CD4-positive, alpha-beta T cell (primary cell): Measurements from ENCODE around the gene RALGAPA1. TPM values are rescaled to one million over a fixed set of nuclear protein-coding genes. Genes with fewer than 3 reads are reported as not detected.

Source experiments
- ATAC-seq: fragments of 200-7000 bp; cut with Tn5 transposase; one replicate; pipeline ENCODE4 v1.10.0; 2022; ENCODE audit warnings: mild to moderate bottlenecking; ENCODE audit not compliant: poor library complexity
- CTCF ChIA-PET: fragments of 350-600 bp; sonication (Branson Sonifier 250); formaldehyde crosslinking; loops from one replicate; lab custom pipeline; 2021; ENCODE audit warnings: antibody characterized with exemption, inconsistent platforms; lab: Charles Lee
- POLR2A ChIA-PET: fragments of 350-600 bp; sonication (Branson Sonifier 250); formaldehyde crosslinking; loops from one replicate; lab custom pipeline; 2021; ENCODE audit warnings: antibody characterized with exemption, inconsistent platforms; lab: Charles Lee
- DNase-seq, 14 experiments: peaks; one replicate each; pipeline ENCODE4 v3.0.0-alpha.2; 2013 to 2020; ENCODE audit warnings: mixed read lengths in 2 of 14
- H3K27ac ChIP-seq, 2 donors: one replicate each; pipeline versions ENCODE4 v1.5.1 to v1.7.0; 2013; ENCODE audit warnings: low read length in 2 of 2, low read depth in 1 of 2, mild to moderate bottlenecking in 1 of 2
- H3K27me3 ChIP-seq, 2 experiments: 1 replicate in 1 of 2; 2 replicates in 1 of 2; pipeline versions ENCODE4 v1.6.1 to v1.7.0; 2013; ENCODE audit warnings: low read length in 2 of 2, control low read depth in 1 of 2, mild to moderate bottlenecking in 1 of 2, moderate library complexity in 1 of 2; ENCODE audit not compliant: insufficient read depth in 2 of 2, control insufficient read depth in 1 of 2
- H3K36me3 ChIP-seq: one replicate; pipeline ENCODE4 v1.6.1; 2013; ENCODE audit warnings: low read length, control low read depth; ENCODE audit not compliant: insufficient read depth
- H3K4me1 ChIP-seq: one replicate; pipeline ENCODE4 v1.6.1; 2013; ENCODE audit warnings: low read length, control low read depth; ENCODE audit not compliant: insufficient read depth
- H3K4me3 ChIP-seq: one replicate; pipeline ENCODE4 v1.5.1; 2013; ENCODE audit warnings: mild to moderate bottlenecking, low read length, moderate library complexity
- H3K9me3 ChIP-seq, 2 experiments: 1 replicate in 1 of 2; 2 replicates in 1 of 2; pipeline versions ENCODE4 v1.6.1 to v1.7.0; 2013; ENCODE audit warnings: low read length in 2 of 2, mild to moderate bottlenecking in 2 of 2, control low read depth in 1 of 2, moderate library complexity in 1 of 2; ENCODE audit not compliant: control insufficient read depth in 1 of 2, insufficient read depth in 1 of 2
- H3K27ac Mint-ChIP-seq: one replicate; pipeline ENCODE4 v1.8.0; 2020; ENCODE audit warnings: mixed read lengths
- H3K27me3 Mint-ChIP-seq: one replicate; pipeline ENCODE4 v1.8.0; 2021; ENCODE audit warnings: mixed read lengths
- H3K36me3 Mint-ChIP-seq: one replicate; pipeline ENCODE4 v1.8.0; 2021; ENCODE audit warnings: low read depth, mixed read lengths
- H3K4me1 Mint-ChIP-seq: one replicate; pipeline ENCODE4 v1.8.0; 2021; ENCODE audit warnings: low read depth, mixed read lengths
- H3K4me3 Mint-ChIP-seq: one replicate; pipeline ENCODE4 v1.8.0; 2020; ENCODE audit warnings: mild to moderate bottlenecking, mixed read lengths
- H3K9me3 Mint-ChIP-seq: one replicate; pipeline ENCODE4 v1.8.0; 2020; ENCODE audit warnings: mixed read lengths
- CTCF ChIP-seq: fragments of 200-600 bp; IDR thresholded peaks from one replicate; pipeline ENCODE4 v1.8.0; 2022; ENCODE audit warnings: antibody characterized with exemption, mild to moderate bottlenecking
- intact Hi-C, 2 experiments: fragments of 100-400 bp; cut with DNase I in 1 of 2; cut with micrococcal nuclease in 1 of 2; formaldehyde crosslinking; loops; one replicate each; pipeline versions ENCODE4 v1.15.1 to v1.9.0; 2023 to 2025; cut with DNase I, micrococcal nuclease
- total RNA-seq, 174 experiments: library from RNA in 2 of 174; stranded (reverse) in 2 of 174; gene quantifications; one replicate each; pipeline ENCODE4 v1.2.3 and lab custom pipeline; 2021 to 2026

RALGAPA1 gene
- total RNA-seq, 2 experiments from 2014 or later, result 72.0 to 75.5 TPM

- Histone ChIP-seq H3K27me3 (no peaks in the 10 kb centered on the region), H3K4me3 (no peak overlapping the region), H3K36me3 (no peaks in the 10 kb centered on the region), H3K4me1 (no peaks in the 10 kb centered on the region), H3K27ac (no peak overlapping the region), H3K9me3 (peaks cover 0 to 3% of the 10 kb centered on the region in 2 experiments)
- intact Hi-C loops, result no loop called here
- no peak for TF ChIP-seq CTCF
- POLR2A ChIA-PET, result no interaction called here
- Mint-ChIP-seq H3K9me3 (no peaks in the 10 kb centered on the region), H3K4me1 (no peaks in the 10 kb centered on the region), H3K27ac (no peak overlapping the region), H3K27me3 (peaks cover 40% of the 10 kb centered on the region), H3K4me3 (no peak overlapping the region), H3K36me3 (no peaks in the 10 kb centered on the region)
- no peak for ATAC-seq
- CTCF ChIA-PET, result no interaction called here
- no peak for DNase-seq
Measured at GRCh38 chr14:35519986-35520385, 289.1 kb downstream of the RALGAPA1 start.

- H3K4me3 Mint-ChIP-seq, result no peak overlapping the region
- DNase-seq (no peak), ATAC-seq (no peak)
- TF ChIP-seq CTCF, result no peak
- Histone ChIP-seq H3K36me3 (no peaks in the 10 kb centered on the region), H3K4me3 (no peak overlapping the region), H3K9me3 (peaks cover 0 to 5% of the 10 kb centered on the region in 2 experiments), H3K27ac (no peak overlapping the region), H3K27me3 (no peaks in the 10 kb centered on the region), H3K4me1 (no peaks in the 10 kb centered on the region)
- no peak overlapping the region for H3K27ac Mint-ChIP-seq
- H3K4me1 Mint-ChIP-seq, result no peaks in the 10 kb centered on the region
- CTCF ChIA-PET, result no interaction called here
- intact Hi-C loops, result no loop called here
- peaks cover 23% of the 10 kb centered on the region for H3K27me3 Mint-ChIP-seq
- H3K9me3 Mint-ChIP-seq, result no peaks in the 10 kb centered on the region
- POLR2A ChIA-PET, result no interaction called here
- H3K36me3 Mint-ChIP-seq, result no peaks in the 10 kb centered on the region
Measured at GRCh38 chr14:35515916-35516315, 293.2 kb downstream of the RALGAPA1 start.

GRCh38 chr14:35512765-35513164 lies 296.3 kb downstream of the RALGAPA1 start:
- H3K36me3 ChIP-seq, result no peaks in the 10 kb centered on the region
- ATAC-seq (no peak), DNase-seq (no peak)
- no peak overlapping the region for H3K27ac ChIP-seq
- H3K27me3 ChIP-seq, result no peaks in the 10 kb centered on the region
- Mint-ChIP-seq H3K4me3 (no peak overlapping the region), H3K27me3 (peaks cover 5% of the 10 kb centered on the region), H3K36me3 (no peaks in the 10 kb centered on the region), H3K27ac (no peak overlapping the region), H3K4me1 (no peaks in the 10 kb centered on the region), H3K9me3 (no peaks in the 10 kb centered on the region)
- TF ChIP-seq CTCF, result no peak
- no peaks in the 10 kb centered on the region for H3K4me1 ChIP-seq
- CTCF ChIA-PET, result interaction anchor here (1.3 kb wide), 1 partner anchor 9 kb away, joined by 3 read pairs; no protein-coding TSS in a partner anchor
- POLR2A ChIA-PET, result no interaction called here
- peaks cover 0 to 5% of the 10 kb centered on the region in 2 experiments for H3K9me3 ChIP-seq
- no peak overlapping the region for H3K4me3 ChIP-seq
- intact Hi-C loops, result no loop called here
